A549 (cell line): ENCODE measurements around the gene NSD2. TPM values are rescaled to one million over a fixed set of nuclear protein-coding genes. Genes with fewer than 3 reads are reported as not detected.
A peak's percentile ranks its signal among the peaks of the same experiment; 100 is the strongest.
"Not testable (repeated sequence)": the region's sequence is repeated elsewhere in the genome, so short reads cannot be mapped to it uniquely, and the experiment has no call there.

Experiments used
- ATAC-seq, 2 experiments: fragments of 200-7000 bp in 1 of 2; fragments of >200 bp in 1 of 2; cut with Nextera tagmentation in 1 of 2; cut with Tn5 transposase in 1 of 2; 3 replicates each; pipeline versions ENCODE4 v1.8.0 to v1.9.1; 2018 to 2020; ENCODE audit warnings: mild to moderate bottlenecking in 1 of 2, moderate library complexity in 1 of 2
- CTCF ChIA-PET: fragments of 300-600 bp; sonication (Branson Sonifier 250); formaldehyde crosslinking; extraction: SDS; loops from one replicate; lab custom pipeline; 2021; ENCODE audit warnings: antibody characterized with exemption, inconsistent platforms; lab: Yijun Ruan, JAX
- POLR2A ChIA-PET: fragments of 350-600 bp; formaldehyde crosslinking; extraction: SDS; loops from one replicate; lab custom pipeline; 2021; ENCODE audit warnings: antibody characterized with exemption, inconsistent platforms; lab: Yijun Ruan, JAX
- DNase-seq, 2 experiments: peaks; one replicate each; pipeline versions ENCODE4 v3.0.0 to v3.0.0-alpha.2; 2011 to 2016; ENCODE audit warnings: low read depth in 1 of 2, low spot score in 1 of 2
- FAIRE-seq: peaks from 2 replicates; lab custom pipeline; 2011; peaks lifted over from hg19 to GRCh38; lab: Jason Lieb, UNC
- H3K27ac ChIP-seq, 2 experiments: fragments of >200 bp; sonication (Bioruptor Twin); formaldehyde crosslinking; 3 replicates each; pipeline ENCODE4 v1.5.1; 2016 to 2017
- H3K4me1 ChIP-seq: fragments of >200 bp; sonication (Bioruptor Twin); formaldehyde crosslinking; 3 replicates; pipeline ENCODE4 v1.6.1; 2016
- H3K4me2 ChIP-seq: fragments of >200 bp; sonication (Bioruptor Twin); formaldehyde crosslinking; 3 replicates; pipeline ENCODE4 v1.6.1; 2016
- H3K4me3 ChIP-seq: fragments of >200 bp; sonication (Bioruptor Twin); formaldehyde crosslinking; 3 replicates; pipeline ENCODE4 v1.5.1; 2016
- H3K9me3 ChIP-seq: fragments of >200 bp; sonication (Bioruptor Twin); formaldehyde crosslinking; 3 replicates; pipeline ENCODE4 v1.6.1; 2016
- BHLHE40 ChIP-seq: IDR thresholded peaks from 2 replicates; pipeline ENCODE4 v1.6.1; 2012; ENCODE audit warnings: low read depth, low read length, inconsistent platforms
- CBX2 ChIP-seq: fragments of 200-600 bp; sonication (generic); IDR thresholded peaks from 2 replicates; pipeline ENCODE4 v1.6.1; 2016; ENCODE audit warnings: low read depth, mild to moderate bottlenecking, borderline replicate concordance
- EHMT2 ChIP-seq: fragments of 200-600 bp; sonication (generic); IDR thresholded peaks from 2 replicates; pipeline ENCODE4 v1.6.1; 2016; ENCODE audit warnings: antibody characterized with exemption, low read depth, mild to moderate bottlenecking, moderate library complexity
- FOSB ChIP-seq: fragments of 250-450 bp; sonication (Bioruptor Pico); IDR thresholded peaks from 2 replicates; pipeline ENCODE4 v1.5.0; 2020; ENCODE audit warnings: mild to moderate bottlenecking, moderate library complexity
- GATA3 ChIP-seq: IDR thresholded peaks from 2 replicates; pipeline ENCODE4 v1.6.1; 2012; ENCODE audit warnings: borderline replicate concordance
- HDAC2 ChIP-seq: fragments of 200-600 bp; sonication (generic); IDR thresholded peaks from 2 replicates; pipeline ENCODE4 v1.6.1; 2016
- HEYL ChIP-seq: fragments of 250-450 bp; sonication (Bioruptor Pico); IDR thresholded peaks from 2 replicates; pipeline ENCODE4 v1.8.0; 2021; ENCODE audit warnings: mild to moderate bottlenecking, moderate library complexity
- MAFK ChIP-seq: fragments of 450-650 bp; IDR thresholded peaks from 2 replicates; pipeline ENCODE4 v1.6.1; 2014; ENCODE audit not compliant: partially characterized antibody
- MAZ ChIP-seq: fragments of 150-350 bp; IDR thresholded peaks from 2 replicates; pipeline ENCODE4 v1.6.1; 2014; ENCODE audit warnings: antibody characterized with exemption, low read depth, low read length, borderline replicate concordance
- MYC ChIP-seq: IDR thresholded peaks from 2 replicates; pipeline ENCODE4 v1.6.1; 2012; ENCODE audit warnings: mild to moderate bottlenecking, inconsistent platforms, low read length, improper control_type of control experiment, borderline replicate concordance
- NPAS2 ChIP-seq: fragments of 250-450 bp; sonication (Bioruptor Pico); IDR thresholded peaks from 2 replicates; pipeline ENCODE4 v1.8.0; 2022; ENCODE audit warnings: mild to moderate bottlenecking, moderate library complexity, borderline replicate concordance
- RCOR1 ChIP-seq: fragments of 150-350 bp; IDR thresholded peaks from 2 replicates; pipeline ENCODE4 v1.6.1; 2014; ENCODE audit warnings: antibody characterized with exemption, low read length, low read depth
- SREBF2 ChIP-seq: fragments of 450-650 bp; IDR thresholded peaks from 2 replicates; pipeline ENCODE4 v1.6.1; 2014; ENCODE audit warnings: mild to moderate bottlenecking, moderate library complexity
- TFCP2L1 ChIP-seq: fragments of 250-450 bp; sonication (Bioruptor Pico); IDR thresholded peaks from 2 replicates; pipeline ENCODE4 v1.5.0; 2021; ENCODE audit warnings: mild to moderate bottlenecking
- ZSCAN20 ChIP-seq: fragments of 250-450 bp; sonication (Bioruptor Pico); IDR thresholded peaks from 2 replicates; pipeline ENCODE4 v1.8.0; 2022; ENCODE audit warnings: mild to moderate bottlenecking, moderate library complexity
- WGBS: methylation state at CpG from one replicate; pipeline ENCODE4 v1.1.6; 2017; ENCODE audit errors: missing lambda C conversion rate; 5-methylcytosine and 5-hydroxymethylcytosine counted together
- polyA plus RNA-seq, 4 experiments: library from polyadenylated mRNA; depleted of rRNA in 3 of 4; stranded (reverse); fragments of >200 nt; fragmentation: RNase III in 1 of 4; extraction: RNeasy Plus Mini Kit Qiagen cat#74134 plus additional on column Dnase treatment in 1 of 4; gene quantifications; 2 replicates in 3 of 4; 3 replicates in 1 of 4; pipeline ENCODE4 v1.2.3, GENCODE V29; 2011 to 2017
- TF ChIP-seq, protein P1 (sequence below): fragments of 250-450 bp; sonication (Bioruptor Pico); IDR thresholded peaks from 2 replicates; pipeline ENCODE4 v1.5.0; 2020; ENCODE audit warnings: low read depth, mild to moderate bottlenecking, moderate library complexity
- TF ChIP-seq, protein P2 (sequence below): fragments of >200 bp; sonication (Bioruptor Twin); formaldehyde crosslinking; IDR thresholded peaks from 3 replicates; pipeline ENCODE4 v1.6.1; 2016
- TF ChIP-seq, protein P3 (sequence below): IDR thresholded peaks from 2 replicates; pipeline ENCODE4 v1.6.1; 2012; ENCODE audit warnings: low read depth, borderline replicate concordance
- TF ChIP-seq, protein P4 (sequence below): fragments of 150-350 bp; IDR thresholded peaks from 2 replicates; pipeline ENCODE4 v1.6.1; 2014; ENCODE audit warnings: low read depth, mild to moderate bottlenecking, low read length

NSD2 gene
- polyA plus RNA-seq, 2 of the 4 experiments (the other 2 are of a cell fraction) = 43.8 to 49.3 TPM

DNA sequence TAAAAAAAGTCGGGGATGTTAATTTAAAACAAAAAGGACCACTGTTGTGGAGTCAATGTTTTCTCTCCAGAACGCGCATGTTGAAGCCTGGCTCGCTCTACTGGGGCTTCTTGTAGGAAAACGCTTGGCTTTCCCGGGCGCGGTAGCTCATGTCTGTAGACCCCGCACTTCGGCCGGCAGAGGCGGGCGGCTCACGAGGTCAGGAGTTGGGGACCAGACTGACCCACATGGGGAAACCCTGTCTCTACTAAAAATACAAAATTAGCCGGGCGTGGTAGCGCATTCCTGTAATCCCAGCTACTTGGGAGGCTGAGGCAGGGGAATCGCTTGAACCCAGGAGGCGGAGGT, 122.0 kb downstream of the NSD2 start:
- 94% methylated on average over 19 of the region's 19 CpGs for WGBS
- no peak overlapping the region for H3K27ac ChIP-seq
- ChIA-PET CTCF (no interaction called here), POLR2A (no interaction called here)
- no peak for ATAC-seq
- no peak for FAIRE-seq
- H3K9me3 ChIP-seq = no peaks in the 10 kb centered on the region
- no peak overlapping the region for H3K4me3 ChIP-seq
- no peaks in the 10 kb centered on the region for H3K4me1 ChIP-seq
- no peak for DNase-seq
- TF ChIP-seq, protein P1, sequence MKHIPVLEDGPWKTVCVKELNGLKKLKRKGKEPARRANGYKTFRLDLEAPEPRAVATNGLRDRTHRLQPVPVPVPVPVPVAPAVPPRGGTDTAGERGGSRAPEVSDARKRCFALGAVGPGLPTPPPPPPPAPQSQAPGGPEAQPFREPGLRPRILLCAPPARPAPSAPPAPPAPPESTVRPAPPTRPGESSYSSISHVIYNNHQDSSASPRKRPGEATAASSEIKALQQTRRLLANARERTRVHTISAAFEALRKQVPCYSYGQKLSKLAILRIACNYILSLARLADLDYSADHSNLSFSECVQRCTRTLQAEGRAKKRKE = no peak
- TF ChIP-seq BHLHE40 = no peak
- TF ChIP-seq EHMT2 = no peak
- no peak for TF ChIP-seq HEYL (CRISPR knock-in tag)
- TF ChIP-seq RCOR1 = no peak
- no peak for TF ChIP-seq MYC
- TF ChIP-seq GATA3 = no peak
- TF ChIP-seq, all 56 proteins: peak for 0
- no peak overlapping the region for H3K4me2 ChIP-seq

DNA sequence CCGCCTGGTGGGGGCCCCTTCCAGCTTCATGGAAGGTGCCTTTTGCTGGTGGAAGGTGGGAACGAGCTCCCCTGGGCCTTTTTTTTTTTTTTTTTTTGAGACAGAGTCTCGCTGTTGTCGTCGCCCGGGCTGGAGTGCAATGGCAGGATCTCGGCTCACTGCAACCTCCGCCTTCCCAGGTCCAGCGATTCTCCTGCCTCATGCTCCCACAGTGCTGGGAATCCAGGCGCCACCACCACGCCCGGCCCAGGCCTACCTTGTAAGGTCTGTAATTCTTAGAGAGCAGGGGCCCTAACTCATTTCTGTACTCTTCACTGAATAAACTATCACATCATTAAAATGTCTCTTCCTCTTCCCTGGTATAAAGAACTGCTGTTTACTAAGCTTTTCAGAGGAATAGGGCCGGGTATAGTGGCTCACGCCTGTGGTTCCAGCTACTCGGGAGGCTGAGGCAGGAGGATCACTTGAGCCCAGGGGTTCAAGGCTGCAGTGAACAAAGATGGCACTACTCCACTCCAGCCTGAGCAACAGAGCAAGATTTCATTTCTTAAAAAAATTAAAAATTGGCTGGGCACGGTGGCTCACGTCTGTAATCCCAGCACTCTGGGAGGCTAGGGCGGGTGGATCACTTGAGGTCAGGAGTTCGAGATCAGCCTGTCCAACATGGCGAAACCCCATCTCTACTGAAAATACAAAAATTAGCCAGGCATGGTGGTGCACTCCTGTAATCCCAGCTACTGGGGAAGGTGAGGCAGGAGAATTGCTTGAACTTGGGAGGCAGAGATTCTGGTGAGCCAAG, 122.7 kb downstream of the NSD2 start:
- 94% methylated on average over 20 of the region's 20 CpGs for WGBS
- POLR2A ChIA-PET, DNase-seq, H3K4me1 ChIP-seq, H3K4me3 ChIP-seq, ATAC-seq, H3K27ac ChIP-seq, H3K9me3 ChIP-seq, FAIRE-seq, H3K4me2 ChIP-seq: not testable (repeated sequence)
- CTCF ChIA-PET = interaction anchor here (0.6 kb wide), 1 partner anchor 41 kb away, joined by 3 read pairs; no protein-coding TSS in a partner anchor

DNA sequence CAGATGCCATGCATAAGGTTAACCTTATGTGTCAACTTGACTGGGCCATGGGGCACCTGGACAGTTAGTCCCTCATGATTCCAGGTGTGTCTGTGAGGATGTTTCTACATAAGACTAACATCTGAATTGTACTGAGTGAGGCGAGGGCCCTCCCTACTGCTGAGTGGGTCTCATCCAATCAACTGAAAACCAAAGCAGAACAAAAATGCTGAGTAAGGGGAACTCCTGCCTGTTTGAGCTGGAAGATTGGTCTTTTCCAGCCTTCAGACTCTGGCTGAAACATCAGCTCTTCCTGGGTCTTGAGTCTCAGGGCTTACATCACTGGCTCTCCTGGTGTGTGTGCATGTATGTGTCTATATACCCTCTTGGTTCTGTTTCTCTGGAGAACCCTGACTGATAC, 123.7 kb downstream of the NSD2 start:
- 100% methylated on average over 1 of the region's 1 CpG for WGBS
- FAIRE-seq = no peak
- POLR2A ChIA-PET = no interaction called here

DNA sequence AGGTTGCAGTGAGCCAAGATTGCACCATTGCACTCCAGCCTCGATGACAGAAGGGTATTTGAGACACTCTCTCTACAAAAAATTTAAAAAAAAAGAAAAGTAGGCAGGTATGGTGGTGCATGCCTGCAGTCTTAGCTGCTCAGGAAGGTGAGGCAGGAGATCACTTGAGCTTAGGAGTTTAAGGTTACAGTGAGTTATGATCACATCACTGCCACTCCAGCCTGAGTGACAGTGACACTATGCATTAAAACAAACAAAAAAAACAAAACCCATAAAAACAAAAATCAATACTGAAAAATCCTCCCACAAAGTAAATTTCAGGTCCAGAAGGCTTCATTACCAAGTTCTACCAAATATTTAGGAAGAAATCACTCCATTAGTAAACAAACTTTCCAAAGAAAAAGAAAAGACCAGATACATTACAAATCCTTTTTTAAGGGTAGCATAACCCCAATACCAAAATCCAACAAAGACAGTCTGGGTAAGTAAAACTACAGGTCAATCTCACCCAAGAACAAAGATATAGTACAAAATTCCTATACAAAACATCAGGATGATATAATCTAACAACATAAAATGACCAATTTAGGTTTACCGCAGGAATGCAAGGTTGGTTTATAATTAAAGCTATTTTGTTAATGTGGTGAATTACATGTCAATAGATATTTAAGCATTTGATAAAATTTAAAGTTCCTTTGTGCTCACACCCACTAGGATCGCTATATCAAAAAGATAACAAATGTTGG, 125.8 kb downstream of the NSD2 start:
- POLR2A ChIA-PET = no interaction called here
- no peak overlapping the region for H3K4me3 ChIP-seq
- H3K4me2 ChIP-seq = no peak overlapping the region
- TF ChIP-seq FOSB (no peak), MAZ (no peak), ZSCAN20 (no peak), TFCP2L1 (CRISPR knock-in tag) (no peak), GATA3 (no peak), EHMT2 (no peak), HDAC2 (no peak), NPAS2 (CRISPR knock-in tag) (no peak), SREBF2 (no peak), CBX2 (no peak)
- TF ChIP-seq, protein P2, sequence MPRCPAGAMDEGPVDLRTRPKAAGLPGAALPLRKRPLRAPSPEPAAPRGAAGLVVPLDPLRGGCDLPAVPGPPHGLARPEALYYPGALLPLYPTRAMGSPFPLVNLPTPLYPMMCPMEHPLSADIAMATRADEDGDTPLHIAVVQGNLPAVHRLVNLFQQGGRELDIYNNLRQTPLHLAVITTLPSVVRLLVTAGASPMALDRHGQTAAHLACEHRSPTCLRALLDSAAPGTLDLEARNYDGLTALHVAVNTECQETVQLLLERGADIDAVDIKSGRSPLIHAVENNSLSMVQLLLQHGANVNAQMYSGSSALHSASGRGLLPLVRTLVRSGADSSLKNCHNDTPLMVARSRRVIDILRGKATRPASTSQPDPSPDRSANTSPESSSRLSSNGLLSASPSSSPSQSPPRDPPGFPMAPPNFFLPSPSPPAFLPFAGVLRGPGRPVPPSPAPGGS = no peak
- TF ChIP-seq, protein P3, sequence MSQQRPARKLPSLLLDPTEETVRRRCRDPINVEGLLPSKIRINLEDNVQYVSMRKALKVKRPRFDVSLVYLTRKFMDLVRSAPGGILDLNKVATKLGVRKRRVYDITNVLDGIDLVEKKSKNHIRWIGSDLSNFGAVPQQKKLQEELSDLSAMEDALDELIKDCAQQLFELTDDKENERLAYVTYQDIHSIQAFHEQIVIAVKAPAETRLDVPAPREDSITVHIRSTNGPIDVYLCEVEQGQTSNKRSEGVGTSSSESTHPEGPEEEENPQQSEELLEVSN = no peak
- TF ChIP-seq, protein P1 = no peak
- TF ChIP-seq, all 56 proteins: peak for 0
- Histone ChIP-seq H3K9me3 (peaks cover 8% of the 10 kb centered on the region; the same call in 2 of the 3 replicates), H3K4me1 (no peaks in the 10 kb centered on the region), H3K27ac (no peak overlapping the region)
- FAIRE-seq (no peak), DNase-seq (no peak), ATAC-seq (no peak)
- 94% methylated on average over 3 of the region's 3 CpGs for WGBS
- CTCF ChIA-PET = no interaction called here

More for the DNA sequence above, 123.7 kb downstream of the NSD2 start:
- H3K4me2 ChIP-seq = no peak overlapping the region
- TF ChIP-seq MAFK = peak; percentile 92
- TF ChIP-seq, protein P4, sequence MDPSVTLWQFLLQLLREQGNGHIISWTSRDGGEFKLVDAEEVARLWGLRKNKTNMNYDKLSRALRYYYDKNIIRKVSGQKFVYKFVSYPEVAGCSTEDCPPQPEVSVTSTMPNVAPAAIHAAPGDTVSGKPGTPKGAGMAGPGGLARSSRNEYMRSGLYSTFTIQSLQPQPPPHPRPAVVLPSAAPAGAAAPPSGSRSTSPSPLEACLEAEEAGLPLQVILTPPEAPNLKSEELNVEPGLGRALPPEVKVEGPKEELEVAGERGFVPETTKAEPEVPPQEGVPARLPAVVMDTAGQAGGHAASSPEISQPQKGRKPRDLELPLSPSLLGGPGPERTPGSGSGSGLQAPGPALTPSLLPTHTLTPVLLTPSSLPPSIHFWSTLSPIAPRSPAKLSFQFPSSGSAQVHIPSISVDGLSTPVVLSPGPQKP = no peak
- H3K27ac ChIP-seq = no peak overlapping the region
- H3K4me3 ChIP-seq = no peak overlapping the region
- CTCF ChIA-PET = interaction anchor here (1.0 kb wide), 1 partner anchor 42 kb away, joined by 3 read pairs; no protein-coding TSS in a partner anchor
- DNase-seq (no peak), ATAC-seq (no peak)
- H3K4me1 ChIP-seq = no peaks in the 10 kb centered on the region
- peaks cover 5% of the 10 kb centered on the region; the same call in 2 of the 3 replicates for H3K9me3 ChIP-seq
